Measurements from ENCODE around the gene NDUFB7. TPM values are rescaled to one million over a fixed set of nuclear protein-coding genes. Genes with fewer than 3 reads are reported as not detected.
"Not testable (repeated sequence)": the region's sequence is repeated elsewhere in the genome, so short reads cannot be mapped to it uniquely, and the experiment has no call there.

Gene NDUFB7
- total and polyA plus RNA-seq, 7 experiments from 2014 or later: 50.6 to 210 (median 70.8) TPM

DNA sequence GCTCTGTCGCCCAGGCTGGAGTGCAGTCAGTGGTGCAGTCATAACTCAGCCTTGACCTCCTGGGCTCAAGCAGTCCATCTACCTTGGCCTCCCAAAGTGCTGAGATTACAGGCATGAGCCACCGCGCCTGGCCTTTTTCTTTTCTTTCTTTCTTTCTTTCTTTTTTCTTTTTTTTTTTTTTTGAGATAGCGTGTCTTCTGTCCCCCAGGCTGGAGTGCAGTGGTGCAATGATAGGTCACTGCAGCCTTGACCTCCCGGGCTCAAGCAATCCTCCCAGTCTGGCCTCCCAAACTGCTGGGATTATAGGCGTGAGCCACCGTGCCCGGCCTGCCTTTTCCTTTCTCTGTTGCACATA is 19.9 kb downstream of the NDUFB7 start:
- not testable (repeated sequence) for H3K27me3 Mint-ChIP-seq; ATAC-seq; H3K4me3 ChIP-seq (ENCODE audit: low read length); H3K27me3 ChIP-seq (ENCODE audit: control insufficient read depth in 2 of 2, insufficient read depth in 2 of 2, low read length in 2 of 2); H3K9me3 ChIP-seq (ENCODE audit: control insufficient read depth in 2 of 3, low read length in 3 of 3); DNase-seq; H3K9me3 Mint-ChIP-seq
- Mint-ChIP-seq H3K36me3 (peaks cover 0 to 14% (median 4%) of the 10 kb centered on the region in 5 donors), H3K27ac (peak overlapping the region in 8 of 9 donors; percentile 66 to 97 (median 88)), H3K4me1 (peaks cover 40 to 72% (median 58%) of the 10 kb centered on the region in 7 donors), H3K4me3 (peak overlapping the region in 7 of 10 donors; percentile 27 to 78 (median 76))
- ChIA-PET CTCF (interaction anchor here (0.6 to 3.2 kb wide), 12 partner anchors 25 to 96 kb away, joined by 3 to 29 read pairs (median 4); partner anchors contain the start of gene PTGER1), POLR2A (interaction anchor here (0.7 to 3.2 kb wide), 9 partner anchors 16 to 58 kb away, joined by 3 to 41 read pairs (median 13); partner anchors contain the start of genes DNAJB1 and GIPC1)
- Histone ChIP-seq H3K36me3 (ENCODE audit: control insufficient read depth in 2 of 3, insufficient read depth in 3 of 3, low read length in 3 of 3) (peaks cover 0 to 37% (median 0%) of the 10 kb centered on the region in 3 experiments), H3K27ac (ENCODE audit: low read depth, low read length) (peak overlapping the region; percentile 64), H3K4me1 (ENCODE audit: control insufficient read depth in 2 of 2, insufficient read depth in 2 of 2, low read length in 2 of 2) (peaks cover 24 to 53% of the 10 kb centered on the region in 2 donors)
- intact Hi-C loops (cut with micrococcal nuclease): loop anchor here in 1 of 2 donors (5.0 to 10.0 kb wide), 2 partner anchors 120 to 417 kb away; partner anchors contain the start of genes ASF1B and PKN1

DNA sequence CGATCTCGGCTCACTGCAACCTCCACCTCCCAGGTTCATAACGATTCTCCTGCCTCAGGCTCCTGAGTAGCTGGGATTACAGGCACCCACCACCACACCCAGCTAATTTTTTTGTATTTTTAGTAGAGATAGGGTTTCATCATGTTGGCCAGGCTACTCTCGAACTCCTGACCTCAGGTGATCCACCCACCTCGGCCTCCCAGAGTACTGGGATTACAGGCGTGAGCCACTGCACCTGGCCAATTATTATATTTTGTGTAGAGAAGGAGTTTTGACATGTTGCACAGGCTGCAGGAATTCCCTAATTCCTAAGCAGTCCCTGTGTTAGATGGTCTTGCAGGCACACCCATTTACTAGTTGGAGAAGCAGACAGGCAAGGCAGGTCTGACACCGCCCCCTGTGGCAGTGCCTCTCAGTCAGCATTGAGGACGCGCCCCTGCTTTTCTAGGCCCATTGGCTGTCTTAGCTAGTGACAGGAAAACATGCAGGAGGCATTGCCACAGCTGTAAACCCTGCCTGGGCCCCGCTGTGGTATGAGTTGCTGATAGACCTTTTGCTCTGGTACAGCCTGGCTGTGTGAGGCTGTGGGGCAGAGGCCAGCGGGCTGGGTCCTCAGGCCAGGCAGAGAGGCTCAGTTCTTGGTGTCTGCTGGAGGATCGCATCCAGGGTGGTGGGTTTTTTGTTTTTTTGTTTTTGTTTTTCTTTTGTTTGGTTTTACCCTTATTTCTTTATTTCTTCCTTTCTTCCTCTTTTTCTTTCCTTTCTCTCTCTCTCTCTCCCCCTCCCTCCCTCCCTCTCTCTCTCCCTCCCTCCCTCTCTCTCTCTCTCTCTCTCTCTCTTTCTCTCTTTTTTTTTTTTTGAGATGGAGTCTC is 20.5 kb downstream of the NDUFB7 start:
- peaks cover 35 to 70% (median 58%) of the 10 kb centered on the region in 7 donors for H3K4me1 Mint-ChIP-seq
- POLR2A ChIA-PET: interaction anchor here (0.6 to 3.2 kb wide), 12 partner anchors 14 to 58 kb away, joined by 3 to 41 read pairs (median 4); partner anchors contain the start of genes DNAJB1, GIPC1, NDUFB7 and TECR
- H3K27ac ChIP-seq (ENCODE audit: low read depth, low read length): peak overlapping the region; percentile 64

DNA sequence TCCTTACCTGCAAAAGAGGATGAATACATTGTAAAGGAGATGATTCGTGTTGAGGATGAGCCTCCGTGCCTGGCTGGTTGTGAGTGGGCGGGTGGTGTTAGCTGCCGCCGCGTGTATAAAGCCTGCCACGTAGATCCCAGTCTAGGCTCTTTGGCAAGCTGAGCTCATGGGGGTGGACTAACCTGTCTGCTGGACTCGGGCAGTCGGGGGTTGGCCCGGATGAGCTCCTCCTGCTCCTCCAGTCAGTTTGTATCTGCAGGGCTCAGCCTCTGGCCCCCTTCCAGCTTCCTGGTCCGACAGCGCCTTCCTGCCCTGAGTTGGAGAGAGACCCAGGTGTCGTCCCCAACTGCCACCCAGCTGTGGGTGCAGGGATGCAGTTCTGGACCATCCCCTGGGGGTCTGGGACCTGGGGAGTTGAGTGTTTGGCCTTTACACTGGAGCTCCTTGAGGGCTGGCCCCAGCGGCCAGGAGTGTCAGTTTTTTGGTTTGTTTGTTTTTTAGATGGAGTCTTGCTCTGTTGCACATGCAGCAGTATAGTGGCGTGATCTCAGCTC is 21.6 kb downstream of the NDUFB7 start:
- H3K4me3 Mint-ChIP-seq: peak overlapping the region in 4 of 10 donors; percentile 8 to 76 (median 38)
- H3K27me3 ChIP-seq (ENCODE audit: control insufficient read depth in 2 of 2, insufficient read depth in 2 of 2, low read length in 2 of 2): no peaks in the 10 kb centered on the region
- H3K27me3 Mint-ChIP-seq: no peaks in the 10 kb centered on the region
- H3K4me1 ChIP-seq (ENCODE audit: control insufficient read depth in 2 of 2, insufficient read depth in 2 of 2, low read length in 2 of 2): peaks cover 16 to 39% of the 10 kb centered on the region in 2 donors
- intact Hi-C loops (cut with micrococcal nuclease): loop anchor here in 1 of 2 donors (2.0 to 10.0 kb wide), 3 partner anchors 63 to 415 kb away; partner anchors contain the start of genes ASF1B and PKN1
- ATAC-seq (no peak), DNase-seq (no peak)
- H3K4me1 Mint-ChIP-seq: peaks cover 28 to 70% (median 57%) of the 10 kb centered on the region in 7 donors
- no peak overlapping the region for H3K27ac ChIP-seq (ENCODE audit: low read depth, low read length)
- H3K36me3 ChIP-seq (ENCODE audit: control insufficient read depth in 2 of 3, insufficient read depth in 3 of 3, low read length in 3 of 3): peaks cover 0 to 46% (median 0%) of the 10 kb centered on the region in 3 experiments
- H3K27ac Mint-ChIP-seq: peak overlapping the region; percentile 64 to 97 (median 84)
- H3K36me3 Mint-ChIP-seq: peaks cover 0 to 11% (median 4%) of the 10 kb centered on the region in 5 donors
- CTCF ChIA-PET: interaction anchor here (0.6 to 3.2 kb wide), 14 partner anchors 10 to 547 kb away, joined by 3 to 29 read pairs (median 4); no protein-coding TSS in a partner anchor
- no peaks in the 10 kb centered on the region for H3K9me3 ChIP-seq (ENCODE audit: control insufficient read depth in 2 of 3, low read length in 3 of 3)
- H3K9me3 Mint-ChIP-seq: no peaks in the 10 kb centered on the region
- POLR2A ChIA-PET: interaction anchor here (0.6 to 3.2 kb wide), 9 partner anchors 13 to 233 kb away, joined by 3 to 41 read pairs (median 7); partner anchors contain the start of genes DNAJB1, GIPC1 and TECR
- no peak overlapping the region for H3K4me3 ChIP-seq (ENCODE audit: low read length)

More for the DNA sequence above, 20.5 kb downstream of the NDUFB7 start:
- peaks cover 0 to 14% (median 4%) of the 10 kb centered on the region in 5 donors for H3K36me3 Mint-ChIP-seq
- DNase-seq (peak; percentile 52 to 90 (median 86)), ATAC-seq (peak; percentile 100)
- peak overlapping the region; percentile 30 to 80 (median 76) for H3K4me3 Mint-ChIP-seq
- not testable (repeated sequence) for H3K9me3 Mint-ChIP-seq; H3K27me3 ChIP-seq (ENCODE audit: control insufficient read depth in 2 of 2, insufficient read depth in 2 of 2, low read length in 2 of 2); H3K27me3 Mint-ChIP-seq; H3K9me3 ChIP-seq (ENCODE audit: control insufficient read depth in 2 of 3, low read length in 3 of 3); H3K4me3 ChIP-seq (ENCODE audit: low read length)
- peaks cover 0 to 37% (median 0%) of the 10 kb centered on the region in 3 experiments for H3K36me3 ChIP-seq (ENCODE audit: control insufficient read depth in 2 of 3, insufficient read depth in 3 of 3, low read length in 3 of 3)
- CTCF ChIA-PET: interaction anchor here (0.6 to 3.2 kb wide), 14 partner anchors 19 to 95 kb away, joined by 3 to 29 read pairs (median 4); partner anchors contain the start of gene PTGER1
- peaks cover 20 to 47% of the 10 kb centered on the region in 2 donors for H3K4me1 ChIP-seq (ENCODE audit: control insufficient read depth in 2 of 2, insufficient read depth in 2 of 2, low read length in 2 of 2)
- intact Hi-C loops (cut with micrococcal nuclease): loop anchor here (1.0 to 10.0 kb wide), 7 partner anchors 22 to 417 kb away; partner anchors contain the start of genes TECR (in 2 of the 2), ASF1B (in 1 of the 2), DNAJB1 (in 1 of the 2) and PKN1 (in 1 of the 2)
- peak overlapping the region; percentile 69 to 97 (median 84) for H3K27ac Mint-ChIP-seq

DNA sequence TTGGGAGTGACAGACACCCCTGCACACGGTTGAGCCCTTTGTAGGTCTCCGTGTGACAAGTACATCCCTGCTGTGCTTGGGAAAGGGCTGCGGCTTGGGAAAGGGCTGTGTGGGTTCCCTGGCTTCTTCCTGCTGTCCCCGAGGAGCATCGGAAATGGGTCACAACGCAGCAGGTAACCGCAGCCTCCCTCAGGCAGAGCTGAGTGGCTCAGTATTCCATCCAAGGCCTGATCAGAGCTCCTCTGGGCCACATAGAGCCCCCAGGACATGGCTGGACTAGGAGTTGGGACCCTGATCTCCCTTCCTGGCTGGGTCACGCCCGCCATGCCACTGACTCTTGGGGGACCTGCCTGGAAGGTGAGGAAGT is 26.2 kb downstream of the NDUFB7 start:
- Mint-ChIP-seq H3K4me3 (peak overlapping the region in 1 of 10 donors; percentile 18), H3K27me3 (no peaks in the 10 kb centered on the region), H3K36me3 (peaks cover 0 to 14% (median 7%) of the 10 kb centered on the region in 5 donors), H3K9me3 (no peaks in the 10 kb centered on the region), H3K4me1 (peaks cover 7 to 63% (median 33%) of the 10 kb centered on the region in 7 donors), H3K27ac (peak overlapping the region in 2 of 9 donors; percentile 38 to 57)
- DNase-seq: no peak
- Histone ChIP-seq H3K27me3 (ENCODE audit: control insufficient read depth in 2 of 2, insufficient read depth in 2 of 2, low read length in 2 of 2) (no peaks in the 10 kb centered on the region), H3K4me3 (ENCODE audit: low read length) (no peak overlapping the region), H3K36me3 (ENCODE audit: control insufficient read depth in 2 of 3, insufficient read depth in 3 of 3, low read length in 3 of 3) (peaks cover 0 to 45% (median 0%) of the 10 kb centered on the region in 3 experiments), H3K9me3 (ENCODE audit: control insufficient read depth in 2 of 3, low read length in 3 of 3) (no peaks in the 10 kb centered on the region), H3K4me1 (ENCODE audit: control insufficient read depth in 2 of 2, insufficient read depth in 2 of 2, low read length in 2 of 2) (peaks cover 0 to 9% of the 10 kb centered on the region in 2 donors), H3K27ac (ENCODE audit: low read depth, low read length) (no peak overlapping the region)
- no peak for ATAC-seq
- CTCF ChIA-PET: interaction anchor here (0.7 kb wide), 1 partner anchor 48 kb away, joined by 4 read pairs; no protein-coding TSS in a partner anchor
- POLR2A ChIA-PET: interaction anchor here (1.5 to 34.0 kb wide), 2 partner anchors 11 to 37 kb away, joined by 5 to 1101 read pairs; partner anchors contain the start of genes DNAJB1 and GIPC1
- intact Hi-C loops (cut with micrococcal nuclease): no loop called here

DNA sequence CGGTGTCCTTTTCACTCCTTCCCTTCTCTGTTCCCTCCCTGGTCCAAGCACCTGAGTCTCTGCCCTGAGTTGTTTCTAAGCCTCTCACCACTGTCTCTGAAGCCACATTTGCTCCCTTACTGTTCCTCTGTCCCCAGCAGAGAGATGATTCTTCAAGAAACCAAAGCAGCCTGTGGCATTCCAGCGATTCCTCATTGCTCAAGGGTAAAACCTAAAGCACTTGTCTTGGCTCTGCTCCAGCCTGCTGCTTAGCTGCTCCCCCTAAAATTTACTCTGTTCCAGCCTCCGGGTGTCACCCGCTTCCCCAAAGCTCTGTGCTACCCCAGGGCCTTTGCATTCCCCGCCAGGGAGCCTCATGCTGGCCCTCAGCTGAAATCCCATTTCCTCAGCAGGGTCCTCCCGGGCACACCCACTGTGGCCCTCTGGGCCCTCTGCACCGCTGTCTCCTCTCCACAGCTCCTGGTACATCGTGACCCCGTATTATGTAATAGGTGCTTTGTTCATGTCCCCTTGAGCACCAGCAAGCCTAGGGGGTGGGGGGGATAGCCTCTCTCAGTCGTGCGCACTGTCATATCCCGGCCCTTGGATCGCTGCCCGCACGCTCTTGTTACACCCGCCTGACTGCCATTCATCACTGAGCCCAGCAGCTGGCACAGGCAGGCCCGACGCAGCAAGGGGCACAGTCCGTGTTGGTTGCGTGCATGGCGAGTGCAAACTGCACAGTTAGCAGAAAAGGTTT is 26.7 kb downstream of the NDUFB7 start:
- ChIA-PET POLR2A (interaction anchor here (1.0 to 34.0 kb wide), 4 partner anchors 9 to 37 kb away, joined by 3 to 1101 read pairs (median 4); partner anchors contain the start of genes DNAJB1 and GIPC1), CTCF (interaction anchor here (0.7 kb wide), 1 partner anchor 47 kb away, joined by 4 read pairs; no protein-coding TSS in a partner anchor)
- H3K4me1 Mint-ChIP-seq: peaks cover 4 to 60% (median 27%) of the 10 kb centered on the region in 7 donors
- Histone ChIP-seq H3K4me1 (ENCODE audit: control insufficient read depth in 2 of 2, insufficient read depth in 2 of 2, low read length in 2 of 2) (peaks cover 0 to 5% of the 10 kb centered on the region in 2 donors), H3K27ac (ENCODE audit: low read depth, low read length) (no peak overlapping the region), H3K4me3 (ENCODE audit: low read length) (no peak overlapping the region), H3K9me3 (ENCODE audit: control insufficient read depth in 2 of 3, low read length in 3 of 3) (no peaks in the 10 kb centered on the region), H3K27me3 (ENCODE audit: control insufficient read depth in 2 of 2, insufficient read depth in 2 of 2, low read length in 2 of 2) (no peaks in the 10 kb centered on the region), H3K36me3 (ENCODE audit: control insufficient read depth in 2 of 3, insufficient read depth in 3 of 3, low read length in 3 of 3) (peaks cover 0 to 44% (median 0%) of the 10 kb centered on the region in 3 experiments)
- H3K27me3 Mint-ChIP-seq: no peaks in the 10 kb centered on the region
- H3K4me3 Mint-ChIP-seq: peak overlapping the region in 2 of 10 donors; percentile 18 to 30
- ATAC-seq (no peak), DNase-seq (no peak)
- peaks cover 0 to 14% (median 8%) of the 10 kb centered on the region in 5 donors for H3K36me3 Mint-ChIP-seq
- H3K9me3 Mint-ChIP-seq: no peaks in the 10 kb centered on the region
- peak overlapping the region in 5 of 9 donors; percentile 18 to 64 (median 43) for H3K27ac Mint-ChIP-seq
- intact Hi-C loops (cut with micrococcal nuclease): no loop called here
